A549 (cell line): ENCODE measurements around the gene CAMKMT. TPM values are rescaled to one million over a fixed set of nuclear protein-coding genes. Genes with fewer than 3 reads are reported as not detected.

ENCODE experiments used
- ATAC-seq, 2 experiments: fragments of 200-7000 bp in 1 of 2; fragments of >200 bp in 1 of 2; cut with Nextera tagmentation in 1 of 2; cut with Tn5 transposase in 1 of 2; 3 replicates each; pipeline versions ENCODE4 v1.8.0 to v1.9.1; 2018 to 2020; ENCODE audit warnings: mild to moderate bottlenecking in 1 of 2, moderate library complexity in 1 of 2
- CTCF ChIA-PET: fragments of 300-600 bp; sonication (Branson Sonifier 250); formaldehyde crosslinking; extraction: SDS; loops from one replicate; lab custom pipeline; 2021; ENCODE audit warnings: antibody characterized with exemption, inconsistent platforms; lab: Yijun Ruan, JAX
- POLR2A ChIA-PET: fragments of 350-600 bp; formaldehyde crosslinking; extraction: SDS; loops from one replicate; lab custom pipeline; 2021; ENCODE audit warnings: antibody characterized with exemption, inconsistent platforms; lab: Yijun Ruan, JAX
- DNase-seq, 2 experiments: peaks; one replicate each; pipeline versions ENCODE4 v3.0.0 to v3.0.0-alpha.2; 2011 to 2016; ENCODE audit warnings: low read depth in 1 of 2, low spot score in 1 of 2
- FAIRE-seq: peaks from 2 replicates; lab custom pipeline; 2011; peaks lifted over from hg19 to GRCh38; lab: Jason Lieb, UNC
- H3K27ac ChIP-seq, 2 experiments: fragments of >200 bp; sonication (Bioruptor Twin); formaldehyde crosslinking; 3 replicates each; pipeline ENCODE4 v1.5.1; 2016 to 2017
- H3K4me1 ChIP-seq: fragments of >200 bp; sonication (Bioruptor Twin); formaldehyde crosslinking; 3 replicates; pipeline ENCODE4 v1.6.1; 2016
- H3K4me2 ChIP-seq: fragments of >200 bp; sonication (Bioruptor Twin); formaldehyde crosslinking; 3 replicates; pipeline ENCODE4 v1.6.1; 2016
- H3K4me3 ChIP-seq: fragments of >200 bp; sonication (Bioruptor Twin); formaldehyde crosslinking; 3 replicates; pipeline ENCODE4 v1.5.1; 2016
- H3K9me3 ChIP-seq: fragments of >200 bp; sonication (Bioruptor Twin); formaldehyde crosslinking; 3 replicates; pipeline ENCODE4 v1.6.1; 2016
- CBX2 ChIP-seq: fragments of 200-600 bp; sonication (generic); IDR thresholded peaks from 2 replicates; pipeline ENCODE4 v1.6.1; 2016; ENCODE audit warnings: low read depth, mild to moderate bottlenecking, borderline replicate concordance
- CHD4 ChIP-seq: fragments of 200-600 bp; sonication (generic); IDR thresholded peaks from 2 replicates; pipeline ENCODE4 v1.6.1; 2016; ENCODE audit warnings: antibody characterized with exemption, mild to moderate bottlenecking, borderline replicate concordance
- EHF ChIP-seq: fragments of 250-450 bp; sonication (Bioruptor Pico); IDR thresholded peaks from 2 replicates; pipeline ENCODE4 v1.5.0; 2020; ENCODE audit warnings: mild to moderate bottlenecking
- EHMT2 ChIP-seq: fragments of 200-600 bp; sonication (generic); IDR thresholded peaks from 2 replicates; pipeline ENCODE4 v1.6.1; 2016; ENCODE audit warnings: antibody characterized with exemption, low read depth, mild to moderate bottlenecking, moderate library complexity
- ELK1 ChIP-seq: fragments of 150-350 bp; IDR thresholded peaks from 2 replicates; pipeline ENCODE4 v1.6.1; 2014; ENCODE audit warnings: low read depth, mild to moderate bottlenecking, low read length
- FOXS1 ChIP-seq: fragments of 250-450 bp; sonication (Bioruptor Pico); IDR thresholded peaks from 2 replicates; pipeline ENCODE4 v1.5.0; 2020; ENCODE audit warnings: mild to moderate bottlenecking, moderate library complexity
- HMGXB4 ChIP-seq: fragments of 250-450 bp; sonication (Bioruptor Pico); IDR thresholded peaks from 2 replicates; pipeline ENCODE4 v1.5.0; 2021; ENCODE audit warnings: mild to moderate bottlenecking, moderate library complexity, borderline replicate concordance
- JUNB ChIP-seq: fragments of >200 bp; sonication (Bioruptor Twin); formaldehyde crosslinking; IDR thresholded peaks from 2 replicates; pipeline ENCODE4 v1.6.1; 2016
- KDM5A ChIP-seq: fragments of 200-600 bp; sonication (generic); IDR thresholded peaks from 2 replicates; pipeline ENCODE4 v1.6.1; 2016; ENCODE audit warnings: antibody characterized with exemption, mild to moderate bottlenecking
- MAX ChIP-seq: IDR thresholded peaks from 2 replicates; pipeline ENCODE4 v1.6.1; 2012
- MYC ChIP-seq: IDR thresholded peaks from 2 replicates; pipeline ENCODE4 v1.6.1; 2012; ENCODE audit warnings: mild to moderate bottlenecking, inconsistent platforms, low read length, improper control_type of control experiment, borderline replicate concordance
- PBX3 ChIP-seq: IDR thresholded peaks from 2 replicates; pipeline ENCODE4 v1.6.1; 2012
- RCOR1 ChIP-seq: fragments of 150-350 bp; IDR thresholded peaks from 2 replicates; pipeline ENCODE4 v1.6.1; 2014; ENCODE audit warnings: antibody characterized with exemption, low read length, low read depth
- RFX5 ChIP-seq: fragments of 450-650 bp; IDR thresholded peaks from 2 replicates; pipeline ENCODE4 v1.7.1; 2014; ENCODE audit warnings: antibody characterized with exemption, mild to moderate bottlenecking, moderate library complexity
- RNF2 ChIP-seq: fragments of 200-600 bp; sonication (generic); IDR thresholded peaks from 2 replicates; pipeline ENCODE4 v1.6.1; 2016; ENCODE audit warnings: low read depth, mild to moderate bottlenecking, antibody characterized with exemption, moderate library complexity, borderline replicate concordance
- SMC3 ChIP-seq: fragments of >200 bp; sonication (Bioruptor Twin); formaldehyde crosslinking; IDR thresholded peaks from 3 replicates; pipeline ENCODE4 v1.6.1; 2018; ENCODE audit warnings: inconsistent platforms
- TFCP2L1 ChIP-seq: fragments of 250-450 bp; sonication (Bioruptor Pico); IDR thresholded peaks from 2 replicates; pipeline ENCODE4 v1.5.0; 2021; ENCODE audit warnings: mild to moderate bottlenecking
- USF2 ChIP-seq: fragments of 450-650 bp; IDR thresholded peaks from 2 replicates; pipeline ENCODE4 v1.6.1; 2014; ENCODE audit warnings: antibody characterized with exemption
- ZC3H11A ChIP-seq: fragments of 450-650 bp; IDR thresholded peaks from 2 replicates; pipeline ENCODE4 v1.6.1; 2014; ENCODE audit warnings: antibody characterized with exemption, mild to moderate bottlenecking
- ZFP36 ChIP-seq: fragments of 450-650 bp; IDR thresholded peaks from 2 replicates; pipeline ENCODE4 v1.6.1; 2014; ENCODE audit warnings: borderline replicate concordance; ENCODE audit not compliant: partially characterized antibody
- WGBS: methylation state at CpG from one replicate; pipeline ENCODE4 v1.1.6; 2017; ENCODE audit errors: missing lambda C conversion rate; 5-methylcytosine and 5-hydroxymethylcytosine counted together
- polyA plus RNA-seq, 4 experiments: library from polyadenylated mRNA; depleted of rRNA in 3 of 4; stranded (reverse); fragments of >200 nt; fragmentation: RNase III in 1 of 4; extraction: RNeasy Plus Mini Kit Qiagen cat#74134 plus additional on column Dnase treatment in 1 of 4; gene quantifications; 2 replicates in 3 of 4; 3 replicates in 1 of 4; pipeline ENCODE4 v1.2.3, GENCODE V29; 2011 to 2017

CAMKMT gene
- polyA plus RNA-seq, 2 of the 4 experiments (the other 2 are of a cell fraction): 6.5 to 15.7 TPM

- no peak for TF ChIP-seq HMGXB4 (CRISPR knock-in tag)
- TF ChIP-seq PBX3: no peak
- no peak for TF ChIP-seq MYC
- TF ChIP-seq RCOR1: no peak
- TF ChIP-seq TFCP2L1 (CRISPR knock-in tag): no peak
- TF ChIP-seq CHD4: no peak
- no peak for TF ChIP-seq SMC3
- no peak for TF ChIP-seq KDM5A
- no peak for TF ChIP-seq EHF (CRISPR knock-in tag)
Observed at GRCh38 chr2:44801289-44801840, 439.6 kb downstream of the CAMKMT start (continued).

- no peak overlapping the region for H3K4me2 ChIP-seq
- ATAC-seq (no peak; a peak in 1 of 6 replicates), DNase-seq (no peak), FAIRE-seq (no peak)
- POLR2A ChIA-PET: no interaction called here
- no peak for TF ChIP-seq ZFP36
- TF ChIP-seq ELK1: no peak
- no peak for TF ChIP-seq CBX2
- no peak for TF ChIP-seq USF2
- TF ChIP-seq MAX: no peak
- TF ChIP-seq FOXS1: no peak
- no peak for TF ChIP-seq PBX3
- TF ChIP-seq EHMT2: no peak
- no peak for TF ChIP-seq SMC3
- TF ChIP-seq ZC3H11A: no peak
- no peak for TF ChIP-seq JUNB
- TF ChIP-seq RNF2: no peak
- TF ChIP-seq RFX5: no peak
- H3K4me1 ChIP-seq: no peaks in the 10 kb centered on the region
- WGBS: 85% methylated on average over 67 of the region's 67 CpGs
- no peak overlapping the region for H3K27ac ChIP-seq
- no peak overlapping the region for H3K4me3 ChIP-seq
- H3K9me3 ChIP-seq: no peaks in the 10 kb centered on the region
- CTCF ChIA-PET: interaction anchor here (1.7 to 2.8 kb wide), 2 partner anchors 154 to 323 kb away, joined by 6 to 12 read pairs; no protein-coding TSS in a partner anchor
Observed at GRCh38 chr2:44801841-44802776, 440.4 kb downstream of the CAMKMT start.
